Smooth muscle cell (in vitro differentiated cells): ENCODE data around the gene RHOBTB3. TPM values are rescaled to one million over a fixed set of nuclear protein-coding genes. Genes with fewer than 3 reads are reported as not detected.
"Not testable (repeated sequence)": the region's sequence is repeated elsewhere in the genome, so short reads cannot be mapped to it uniquely, and the experiment has no call there.

Experiments used
- DNase-seq: peaks from one replicate; lab custom pipeline; 2025; ENCODE audit not compliant: unreplicated experiment; lab: John Stamatoyannopoulos, UW
- H2AFZ ChIP-seq: fragments of 200-600 bp; sonication (generic); 2 replicates; pipeline ENCODE4 v1.6.0; 2016; ENCODE audit warnings: antibody characterized with exemption, low read depth, mild to moderate bottlenecking
- H3F3A ChIP-seq: fragments of 200-600 bp; sonication (generic); 2 replicates; pipeline ENCODE4 v1.6.0; 2017; ENCODE audit warnings: antibody characterized with exemption, low read depth
- H3K27ac ChIP-seq: fragments of 200-600 bp; sonication (generic); 2 replicates; pipeline ENCODE4 v1.5.1; 2016; ENCODE audit warnings: low read depth, mild to moderate bottlenecking
- H3K27me3 ChIP-seq: fragments of 200-600 bp; sonication (generic); 2 replicates; pipeline ENCODE4 v1.6.1; 2016; ENCODE audit warnings: low read depth, mild to moderate bottlenecking
- H3K36me3 ChIP-seq: fragments of 200-600 bp; sonication (generic); 2 replicates; pipeline ENCODE4 v1.5.1; 2016; ENCODE audit warnings: low read depth
- H3K4me1 ChIP-seq: fragments of 200-600 bp; sonication (generic); 2 replicates; pipeline ENCODE4 v1.5.1; 2016; ENCODE audit warnings: low read depth
- H3K4me2 ChIP-seq: fragments of 200-600 bp; sonication (generic); 2 replicates; pipeline ENCODE4 v1.6.0; 2016; ENCODE audit warnings: mild to moderate bottlenecking
- H3K4me3 ChIP-seq: fragments of 200-600 bp; sonication (generic); 2 replicates; pipeline ENCODE4 v1.5.1; 2016; ENCODE audit warnings: mild to moderate bottlenecking
- H3K79me2 ChIP-seq: fragments of 200-600 bp; sonication (generic); 2 replicates; pipeline ENCODE4 v1.6.0; 2016; ENCODE audit warnings: low read depth, mild to moderate bottlenecking
- H3K9ac ChIP-seq: fragments of 200-600 bp; sonication (generic); 2 replicates; pipeline ENCODE4 v1.6.0; 2016; ENCODE audit warnings: low read depth
- H3K9me3 ChIP-seq: fragments of 200-600 bp; sonication (generic); replicated peaks from 2 replicates; pipeline ENCODE4 v1.5.1; 2016; ENCODE audit warnings: low read depth
- H4K20me1 ChIP-seq: fragments of 200-600 bp; sonication (generic); 2 replicates; pipeline ENCODE4 v1.6.0; 2016; ENCODE audit warnings: low read depth
- WGBS: methylation state at CpG from one replicate; pipeline ENCODE4 v1.1.7; 2016; ENCODE audit warnings: low lambda C conversion rate; 5-methylcytosine and 5-hydroxymethylcytosine counted together
- polyA plus RNA-seq: library from polyadenylated mRNA; unstranded; fragments of >200 nt; fragmentation: Nextera tagmentation; extraction: Ambion mirVana; gene quantifications from 2 replicates; pipeline ENCODE4 v1.2.1, GENCODE V29; 2016
- total RNA-seq: library from RNA; depleted of rRNA; stranded (reverse); fragments of >200 nt; gene quantifications from 2 replicates; pipeline ENCODE4 v1.2.3, GENCODE V29; 2014
- TF ChIP-seq, protein P1 (sequence below): fragments of 200-600 bp; sonication (generic); IDR thresholded peaks from 2 replicates; pipeline ENCODE4 v1.5.1; 2017; ENCODE audit warnings: borderline replicate concordance, mild to moderate bottlenecking, antibody characterized with exemption; ENCODE audit not compliant: insufficient read depth, poor library complexity, severe bottlenecking

RHOBTB3 gene
- total and polyA plus RNA-seq, 2 experiments from 2014 or later: 127 to 213 TPM

DNA sequence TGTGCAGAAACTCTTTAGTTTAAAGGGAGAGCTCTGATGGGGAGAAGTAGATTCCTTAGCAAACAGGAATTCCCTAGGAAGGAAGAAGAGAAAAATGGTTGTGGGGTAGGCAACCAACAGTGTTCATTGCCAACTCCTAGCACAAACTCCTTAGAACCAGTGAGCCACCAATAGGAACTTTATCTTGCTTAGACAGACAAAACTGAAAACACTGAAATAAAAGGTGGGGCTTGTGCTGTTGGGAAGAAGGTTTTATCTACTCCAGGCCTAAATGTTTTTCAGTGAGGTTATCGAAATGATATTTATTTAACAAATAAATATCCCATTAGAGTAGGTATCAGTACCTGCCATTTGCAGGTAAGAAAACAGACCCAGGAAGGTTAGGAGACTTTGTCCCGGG, 99.1 kb downstream of the RHOBTB3 start:
- Histone ChIP-seq H4K20me1 (no peaks in the 10 kb centered on the region), H3K9me3 (no peaks in the 10 kb centered on the region), H3K27ac (no peak overlapping the region), H3F3A (no peaks in the 10 kb centered on the region), H3K4me3 (no peak overlapping the region), H3K9ac (no peak overlapping the region), H3K4me2 (no peak overlapping the region), H3K27me3 (no peaks in the 10 kb centered on the region), H3K79me2 (no peaks in the 10 kb centered on the region), H3K36me3 (no peaks in the 10 kb centered on the region), H3K4me1 (peaks cover 3% of the 10 kb centered on the region), H2AFZ (no peak overlapping the region)
- DNase-seq: no peak
- 90% methylated on average over 2 of the region's 2 CpGs for WGBS
- TF ChIP-seq, protein P1, sequence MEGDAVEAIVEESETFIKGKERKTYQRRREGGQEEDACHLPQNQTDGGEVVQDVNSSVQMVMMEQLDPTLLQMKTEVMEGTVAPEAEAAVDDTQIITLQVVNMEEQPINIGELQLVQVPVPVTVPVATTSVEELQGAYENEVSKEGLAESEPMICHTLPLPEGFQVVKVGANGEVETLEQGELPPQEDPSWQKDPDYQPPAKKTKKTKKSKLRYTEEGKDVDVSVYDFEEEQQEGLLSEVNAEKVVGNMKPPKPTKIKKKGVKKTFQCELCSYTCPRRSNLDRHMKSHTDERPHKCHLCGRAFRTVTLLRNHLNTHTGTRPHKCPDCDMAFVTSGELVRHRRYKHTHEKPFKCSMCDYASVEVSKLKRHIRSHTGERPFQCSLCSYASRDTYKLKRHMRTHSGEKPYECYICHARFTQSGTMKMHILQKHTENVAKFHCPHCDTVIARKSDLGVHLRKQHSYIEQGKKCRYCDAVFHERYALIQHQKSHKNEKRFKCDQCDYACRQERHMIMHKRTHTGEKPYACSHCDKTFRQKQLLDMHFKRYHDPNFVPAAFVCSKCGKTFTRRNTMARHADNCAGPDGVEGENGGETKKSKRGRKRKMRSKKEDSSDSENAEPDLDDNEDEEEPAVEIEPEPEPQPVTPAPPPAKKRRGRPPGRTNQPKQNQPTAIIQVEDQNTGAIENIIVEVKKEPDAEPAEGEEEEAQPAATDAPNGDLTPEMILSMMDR: no peak

DNA sequence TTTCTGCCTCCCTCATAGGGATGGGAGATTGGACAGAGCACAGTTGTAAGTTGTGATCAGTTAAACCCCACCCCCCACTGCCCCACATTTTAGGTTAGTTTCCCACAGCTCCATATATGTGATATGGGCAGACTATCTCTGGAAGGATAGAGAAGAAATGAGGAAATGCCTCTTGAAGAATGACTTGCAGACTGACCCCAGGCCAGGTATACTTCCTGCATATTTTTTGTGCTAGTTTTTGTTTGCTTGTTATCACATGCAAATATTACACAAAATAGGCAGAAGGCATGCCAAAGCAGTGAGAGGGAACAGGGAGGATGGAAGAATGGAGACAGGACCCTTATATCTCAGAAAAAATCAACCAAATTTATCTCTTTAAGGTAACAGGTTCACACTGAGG, 101.5 kb downstream of the RHOBTB3 start:
- H3K27ac ChIP-seq: no peak overlapping the region
- H4K20me1 ChIP-seq: no peaks in the 10 kb centered on the region
- H3F3A ChIP-seq: no peaks in the 10 kb centered on the region
- TF ChIP-seq, protein P1: no peak
- H3K4me2 ChIP-seq: no peak overlapping the region
- H3K4me3 ChIP-seq: no peak overlapping the region
- H3K27me3 ChIP-seq: no peaks in the 10 kb centered on the region
- H3K36me3 ChIP-seq: no peaks in the 10 kb centered on the region
- peaks cover 4% of the 10 kb centered on the region for H3K4me1 ChIP-seq
- H3K79me2 ChIP-seq: no peaks in the 10 kb centered on the region
- DNase-seq: no peak
- H3K9ac ChIP-seq: no peak overlapping the region
- H2AFZ ChIP-seq: no peak overlapping the region
- H3K9me3 ChIP-seq: no peaks in the 10 kb centered on the region

DNA sequence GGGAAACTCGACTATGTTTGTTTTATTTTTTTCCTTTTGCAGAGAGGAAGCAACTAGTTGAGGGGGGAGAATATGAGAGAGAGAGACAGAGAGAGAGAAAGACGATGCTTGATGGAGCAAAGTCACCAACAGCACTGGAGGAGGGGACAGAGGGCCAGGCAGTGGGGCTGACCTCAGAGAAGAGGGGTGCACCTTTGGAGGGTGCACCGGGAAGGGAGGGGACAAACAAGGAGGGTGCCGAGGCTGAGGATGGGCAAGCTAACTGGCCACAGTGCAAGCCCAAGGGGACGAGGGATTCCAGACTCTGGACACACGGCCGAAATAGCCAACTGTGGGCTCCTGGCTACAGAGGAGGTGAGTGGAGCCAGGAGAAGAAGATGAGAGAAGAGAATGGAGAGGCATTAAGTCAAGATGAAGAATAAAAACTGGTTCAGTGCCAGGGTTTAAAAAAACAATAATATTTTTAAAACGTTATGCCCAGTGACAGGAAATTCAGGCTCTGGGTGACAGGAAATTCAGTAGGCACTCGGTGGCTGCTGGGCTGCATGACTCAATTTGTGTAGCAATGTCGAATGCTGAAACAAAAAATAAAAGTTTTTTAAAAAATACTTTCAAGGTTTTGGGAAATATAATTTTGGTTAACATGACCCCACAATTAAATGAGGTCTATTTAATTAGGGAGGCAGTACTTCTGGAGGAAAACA, 104.7 kb downstream of the RHOBTB3 start:
- Histone ChIP-seq H3K36me3 (no peaks in the 10 kb centered on the region), H3K27ac (no peak overlapping the region), H3K4me3 (peak overlapping the region; percentile 71), H3K79me2 (no peaks in the 10 kb centered on the region), H3F3A (no peaks in the 10 kb centered on the region), H3K27me3 (no peaks in the 10 kb centered on the region), H2AFZ (no peak overlapping the region), H3K9me3 (no peaks in the 10 kb centered on the region), H3K4me2 (peak overlapping the region; percentile 91), H4K20me1 (no peaks in the 10 kb centered on the region), H3K4me1 (peaks cover 4% of the 10 kb centered on the region), H3K9ac (no peak overlapping the region)
- no peak for DNase-seq
- WGBS: 80% methylated on average over 10 of the region's 10 CpGs
- TF ChIP-seq, protein P1: no peak

DNA sequence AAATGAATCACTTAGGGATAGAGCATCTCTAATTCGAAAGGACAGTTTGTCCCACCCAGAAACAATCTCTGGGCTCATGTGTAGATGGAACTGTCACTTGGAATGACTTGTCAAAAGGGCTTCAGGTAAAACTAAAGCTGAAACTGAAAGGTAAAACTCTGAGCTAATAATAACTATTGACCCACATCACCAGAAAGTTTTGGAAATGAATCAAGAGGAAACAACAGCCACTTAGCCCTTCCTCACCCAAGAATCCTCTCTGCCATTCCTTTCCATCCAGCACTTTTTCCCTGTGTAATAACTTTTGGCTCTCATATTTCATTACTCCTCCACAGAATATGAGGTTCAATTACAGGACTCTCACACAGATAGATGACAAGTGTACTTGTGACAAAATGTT, 105.4 kb downstream of the RHOBTB3 start:
- Histone ChIP-seq H2AFZ (no peak overlapping the region), H3K4me1 (peaks cover 4% of the 10 kb centered on the region), H3K9ac (no peak overlapping the region), H3K36me3 (no peaks in the 10 kb centered on the region), H3K27me3 (no peaks in the 10 kb centered on the region), H4K20me1 (no peaks in the 10 kb centered on the region), H3F3A (no peaks in the 10 kb centered on the region), H3K4me3 (no peak overlapping the region), H3K9me3 (no peaks in the 10 kb centered on the region), H3K27ac (no peak overlapping the region), H3K4me2 (no peak overlapping the region), H3K79me2 (no peaks in the 10 kb centered on the region)
- TF ChIP-seq, protein P1: no peak
- 96% methylated on average over 1 of the region's 1 CpG for WGBS
- DNase-seq: no peak

DNA sequence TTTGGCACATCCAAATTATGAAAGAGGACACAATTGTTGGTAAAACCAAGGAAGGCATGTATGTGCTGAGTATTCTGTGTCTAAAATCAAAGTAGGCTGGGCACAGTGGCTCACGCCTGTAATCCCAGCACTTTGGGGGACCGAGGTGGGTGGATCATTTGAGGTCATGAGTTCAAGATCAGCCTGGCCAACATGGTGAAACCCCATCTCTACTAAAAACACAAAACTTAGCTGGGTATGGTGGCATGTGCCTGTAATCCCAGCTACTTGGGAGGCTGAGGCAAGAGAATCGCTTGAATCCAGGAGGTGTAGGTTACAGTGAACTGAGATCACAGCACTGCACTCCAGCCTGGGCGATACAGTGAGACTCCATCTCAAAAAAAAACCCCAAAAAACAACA, 105.8 kb downstream of the RHOBTB3 start:
- not testable (repeated sequence) for H3K27ac ChIP-seq
- WGBS: 93% methylated on average over 4 of the region's 4 CpGs

More for the DNA sequence above, 105.8 kb downstream of the RHOBTB3 start:
- H3F3A ChIP-seq, H3K4me2 ChIP-seq, H2AFZ ChIP-seq, H3K36me3 ChIP-seq, DNase-seq, H4K20me1 ChIP-seq, H3K4me1 ChIP-seq, H3K27me3 ChIP-seq, H3K9ac ChIP-seq, H3K4me3 ChIP-seq, H3K79me2 ChIP-seq, H3K9me3 ChIP-seq: not testable (repeated sequence)
